Hypothalamus (tissue), 51 donors: ENCODE results near the gene DDX47.
A peak's percentile ranks its signal among the peaks of the same experiment; 100 is the strongest.
"Not testable (repeated sequence)": the region's sequence is repeated elsewhere in the genome, so short reads cannot be mapped to it uniquely, and the experiment has no call there.

Experiments
- DNase-seq, 51 donors: peaks; one replicate each; lab custom pipeline; 2025; lab: John Stamatoyannopoulos, UW

DDX47 gene

GRCh38 chr12:12819752-12820311 lies 6.7 kb downstream of the DDX47 start:
- no peak for DNase-seq

- not testable (repeated sequence) for DNase-seq
These were observed 7.2 kb downstream of the DDX47 start for GRCh38 chr12:12820376-12820775.

- no peak for DNase-seq
These were observed 8.8 kb downstream of the DDX47 start for GRCh38 chr12:12821975-12822374.

GRCh38 chr12:12822886-12823285 lies 9.7 kb downstream of the DDX47 start:
- no peak for DNase-seq

- no peak for DNase-seq
These were observed 10.2 kb downstream of the DDX47 start for GRCh38 chr12:12823300-12823699.

GRCh38 chr12:12823811-12824210 lies 10.7 kb downstream of the DDX47 start:
- no peak for DNase-seq

- no peak for DNase-seq
These were observed 22.4 kb downstream of the DDX47 start for GRCh38 chr12:12835378-12836146.

- no peak for DNase-seq
These were observed 23.4 kb downstream of the DDX47 start for GRCh38 chr12:12836571-12836970.

- peak in 7 of 51 donors; percentile 1 to 39 (median 4) for DNase-seq
These were observed 24.1 kb downstream of the DDX47 start for GRCh38 chr12:12837025-12837812.

GRCh38 chr12:12837813-12838153 lies 24.6 kb downstream of the DDX47 start:
- DNase-seq = no peak

GRCh38 chr12:12839003-12839395 lies 25.9 kb downstream of the DDX47 start:
- no peak for DNase-seq

GRCh38 chr12:12839439-12839838 lies 26.3 kb downstream of the DDX47 start:
- DNase-seq = not testable (repeated sequence)

GRCh38 chr12:12839873-12840579 lies 26.9 kb downstream of the DDX47 start:
- DNase-seq = no peak

GRCh38 chr12:12840580-12840899 lies 27.4 kb downstream of the DDX47 start:
- no peak for DNase-seq

- not testable (repeated sequence) for DNase-seq
These were observed 28.3 kb downstream of the DDX47 start for GRCh38 chr12:12841428-12841827.

GRCh38 chr12:12845794-12846243 lies 32.7 kb downstream of the DDX47 start:
- no peak for DNase-seq

GRCh38 chr12:12846780-12847179 lies 33.6 kb downstream of the DDX47 start:
- DNase-seq = not testable (repeated sequence)

- no peak for DNase-seq
These were observed 40.3 kb downstream of the DDX47 start for GRCh38 chr12:12853435-12853834.

GRCh38 chr12:12859690-12860089 lies 46.5 kb downstream of the DDX47 start:
- DNase-seq = no peak

- DNase-seq = no peak
These were observed 51.1 kb downstream of the DDX47 start for GRCh38 chr12:12864243-12864642.
